MM.1S (cell line): ENCODE measurements around the gene PEX14.

Experiments
- DNase-seq: peaks from one replicate; pipeline ENCODE4 v3.0.0-alpha.2; 2015
- H2AFZ ChIP-seq: fragments of 300-600 bp; sonication (generic); 2 replicates; pipeline ENCODE4 v1.6.0; 2016; ENCODE audit warnings: antibody characterized with exemption, low read length
- H3F3A ChIP-seq: fragments of 300-600 bp; sonication (generic); 2 replicates; pipeline ENCODE4 v1.6.1; 2016; ENCODE audit warnings: mild to moderate bottlenecking, antibody characterized with exemption, low read length, moderate library complexity, mixed read lengths; ENCODE audit not compliant: insufficient read depth
- H3K27ac ChIP-seq: fragments of 300-600 bp; sonication (generic); 2 replicates; pipeline ENCODE4 v1.5.1; 2016; ENCODE audit warnings: mild to moderate bottlenecking, low read length
- H3K27me3 ChIP-seq: fragments of 300-600 bp; sonication (generic); replicated peaks from 2 replicates; pipeline ENCODE4 v1.6.0; 2016; ENCODE audit warnings: low read length; ENCODE audit not compliant: insufficient read depth
- H3K36me3 ChIP-seq: fragments of 300-600 bp; sonication (generic); replicated peaks from 2 replicates; pipeline ENCODE4 v1.6.1; 2016; ENCODE audit warnings: mild to moderate bottlenecking, low read length, mixed read lengths; ENCODE audit not compliant: insufficient read depth
- H3K4me1 ChIP-seq: fragments of 300-600 bp; sonication (generic); 2 replicates; pipeline ENCODE4 v1.6.1; 2016; ENCODE audit warnings: low read length, mixed read lengths
- H3K4me2 ChIP-seq: fragments of 300-600 bp; sonication (generic); 2 replicates; pipeline ENCODE4 v1.6.0; 2016; ENCODE audit warnings: low read depth, low read length
- H3K4me3 ChIP-seq: fragments of 300-600 bp; sonication (generic); 2 replicates; pipeline ENCODE4 v1.5.1; 2016; ENCODE audit warnings: low read length, mixed read lengths
- H3K79me2 ChIP-seq: fragments of 300-600 bp; sonication (generic); 2 replicates; pipeline ENCODE4 v1.6.1; 2016; ENCODE audit warnings: mixed run types, low read length, mixed read lengths
- H3K9ac ChIP-seq: fragments of 300-600 bp; sonication (generic); 2 replicates; pipeline ENCODE4 v1.6.1; 2016; ENCODE audit warnings: low read length, mixed read lengths
- H3K9me2 ChIP-seq: fragments of 300-600 bp; sonication (generic); replicated peaks from 2 replicates; pipeline ENCODE4 v1.6.1; 2016; ENCODE audit warnings: mild to moderate bottlenecking, low read length, mixed read lengths; ENCODE audit not compliant: insufficient read depth
- H3K9me3 ChIP-seq: fragments of 300-600 bp; sonication (generic); replicated peaks from 2 replicates; pipeline ENCODE4 v1.6.1; 2016; ENCODE audit warnings: mild to moderate bottlenecking, low read length, mixed read lengths; ENCODE audit not compliant: insufficient read depth
- H4K20me1 ChIP-seq: fragments of 300-600 bp; sonication (generic); 2 replicates; pipeline ENCODE4 v1.6.1; 2016; ENCODE audit warnings: mild to moderate bottlenecking, low read length, moderate library complexity, mixed read lengths; ENCODE audit not compliant: insufficient read depth
- CTCF ChIP-seq: fragments of 300-600 bp; sonication (generic); IDR thresholded peaks from 2 replicates; pipeline ENCODE4 v1.5.1; 2016; ENCODE audit warnings: antibody characterized with exemption, low read length, mixed read lengths
- EZH2 ChIP-seq: fragments of 300-600 bp; sonication (generic); optimal IDR thresholded peaks from 2 replicates; pipeline ENCODE3; 2017; ENCODE audit warnings: low read depth, mild to moderate bottlenecking, antibody characterized with exemption, low read length, mixed read lengths
- EZH2phosphoT487 ChIP-seq: fragments of 300-600 bp; sonication (generic); IDR thresholded peaks from 2 replicates; pipeline ENCODE4 v1.6.1; 2018; ENCODE audit warnings: antibody characterized with exemption, low read length

The PEX14 gene

DNA sequence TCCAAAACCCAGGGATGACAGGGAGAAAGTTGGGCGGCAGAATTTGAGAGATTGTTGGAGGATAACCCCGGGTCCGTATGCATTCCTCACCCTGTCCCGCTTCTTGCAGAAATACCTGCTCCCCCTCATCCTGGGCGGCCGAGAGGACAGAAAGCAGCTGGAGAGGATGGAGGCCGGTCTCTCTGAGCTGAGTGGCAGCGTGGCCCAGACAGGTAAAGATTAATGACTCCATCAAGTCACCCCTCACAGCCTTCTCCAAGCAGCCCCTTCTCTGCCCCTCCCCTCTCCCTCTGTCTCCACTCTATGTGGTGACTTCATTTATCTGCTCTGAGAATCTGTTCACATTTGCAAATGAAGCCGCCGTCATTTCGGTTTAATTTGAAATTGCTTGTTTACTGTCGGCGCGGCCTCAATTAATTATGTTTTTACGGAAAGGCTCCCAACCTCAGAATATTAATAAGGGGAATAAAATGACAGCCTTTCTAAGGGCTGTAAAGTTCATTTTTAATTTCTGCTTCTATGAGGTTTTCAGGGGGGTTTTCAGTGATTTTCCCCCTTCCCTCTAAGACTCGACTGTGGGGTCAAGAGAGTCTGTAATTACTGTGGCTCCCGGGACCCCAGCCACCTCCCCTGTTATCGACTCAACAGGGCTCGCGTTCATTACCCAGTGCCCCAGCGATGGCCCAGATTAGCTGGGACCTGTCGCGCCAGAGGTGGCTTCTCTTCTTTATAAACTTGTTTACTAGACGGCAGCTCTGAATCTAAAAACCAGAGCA, 148.3 kb downstream of the PEX14 start:
- H3K27ac ChIP-seq, result no peak overlapping the region
- H3K4me1 ChIP-seq, result no peaks in the 10 kb centered on the region
- H3K9ac ChIP-seq, result no peak overlapping the region
- TF ChIP-seq EZH2 (no peak), CTCF (no peak), EZH2phosphoT487 (no peak)
- H3K36me3 ChIP-seq, result no peaks in the 10 kb centered on the region
- no peaks in the 10 kb centered on the region for H4K20me1 ChIP-seq
- H3K9me2 ChIP-seq, result no peaks in the 10 kb centered on the region
- H3K4me2 ChIP-seq, result no peak overlapping the region
- H3K79me2 ChIP-seq, result no peaks in the 10 kb centered on the region
- H3F3A ChIP-seq, result no peaks in the 10 kb centered on the region
- H3K27me3 ChIP-seq, result no peaks in the 10 kb centered on the region
- no peak overlapping the region for H2AFZ ChIP-seq
- no peaks in the 10 kb centered on the region for H3K9me3 ChIP-seq
- no peak for DNase-seq
- no peak overlapping the region for H3K4me3 ChIP-seq

GRCh38 chr1:10623686-10624145, 149.0 kb downstream of the PEX14 start:
- no peak for TF ChIP-seq EZH2
- TF ChIP-seq EZH2phosphoT487, result no peak
- TF ChIP-seq CTCF, result no peak
- no peak overlapping the region for H3K27ac ChIP-seq
- no peak overlapping the region for H3K9ac ChIP-seq

GRCh38 chr1:10624256-10625050, 149.7 kb downstream of the PEX14 start:
- no peak for DNase-seq
- no peaks in the 10 kb centered on the region for H3K36me3 ChIP-seq
- H3K9me2 ChIP-seq, result no peaks in the 10 kb centered on the region
- no peaks in the 10 kb centered on the region for H3K27me3 ChIP-seq
- H3K27ac ChIP-seq, result no peak overlapping the region
- no peak overlapping the region for H2AFZ ChIP-seq
- TF ChIP-seq CTCF (no peak), EZH2phosphoT487 (no peak), EZH2 (no peak)
- no peak overlapping the region for H3K4me3 ChIP-seq
- no peak overlapping the region for H3K9ac ChIP-seq
- no peaks in the 10 kb centered on the region for H4K20me1 ChIP-seq
- no peaks in the 10 kb centered on the region for H3K9me3 ChIP-seq
- H3K79me2 ChIP-seq, result no peaks in the 10 kb centered on the region
- H3K4me2 ChIP-seq, result no peak overlapping the region
- H3F3A ChIP-seq, result no peaks in the 10 kb centered on the region
- no peaks in the 10 kb centered on the region for H3K4me1 ChIP-seq

More at GRCh38 chr1:10623686-10624145, 149.0 kb downstream of the PEX14 start:
- no peak overlapping the region for H3K4me2 ChIP-seq
- H3K9me3 ChIP-seq, result no peaks in the 10 kb centered on the region
- H3F3A ChIP-seq, result no peaks in the 10 kb centered on the region
- no peaks in the 10 kb centered on the region for H3K9me2 ChIP-seq
- no peak overlapping the region for H2AFZ ChIP-seq
- no peak overlapping the region for H3K4me3 ChIP-seq
- no peaks in the 10 kb centered on the region for H3K79me2 ChIP-seq
- no peaks in the 10 kb centered on the region for H4K20me1 ChIP-seq
- no peaks in the 10 kb centered on the region for H3K36me3 ChIP-seq
- no peak for DNase-seq
- H3K4me1 ChIP-seq, result no peaks in the 10 kb centered on the region
- H3K27me3 ChIP-seq, result no peaks in the 10 kb centered on the region
